ENCODE results near the gene TLR1.
"Not testable (repeated sequence)": the region's sequence is repeated elsewhere in the genome, so short reads cannot be mapped to it uniquely, and the experiment has no call there.

Gene TLR1, protein sequence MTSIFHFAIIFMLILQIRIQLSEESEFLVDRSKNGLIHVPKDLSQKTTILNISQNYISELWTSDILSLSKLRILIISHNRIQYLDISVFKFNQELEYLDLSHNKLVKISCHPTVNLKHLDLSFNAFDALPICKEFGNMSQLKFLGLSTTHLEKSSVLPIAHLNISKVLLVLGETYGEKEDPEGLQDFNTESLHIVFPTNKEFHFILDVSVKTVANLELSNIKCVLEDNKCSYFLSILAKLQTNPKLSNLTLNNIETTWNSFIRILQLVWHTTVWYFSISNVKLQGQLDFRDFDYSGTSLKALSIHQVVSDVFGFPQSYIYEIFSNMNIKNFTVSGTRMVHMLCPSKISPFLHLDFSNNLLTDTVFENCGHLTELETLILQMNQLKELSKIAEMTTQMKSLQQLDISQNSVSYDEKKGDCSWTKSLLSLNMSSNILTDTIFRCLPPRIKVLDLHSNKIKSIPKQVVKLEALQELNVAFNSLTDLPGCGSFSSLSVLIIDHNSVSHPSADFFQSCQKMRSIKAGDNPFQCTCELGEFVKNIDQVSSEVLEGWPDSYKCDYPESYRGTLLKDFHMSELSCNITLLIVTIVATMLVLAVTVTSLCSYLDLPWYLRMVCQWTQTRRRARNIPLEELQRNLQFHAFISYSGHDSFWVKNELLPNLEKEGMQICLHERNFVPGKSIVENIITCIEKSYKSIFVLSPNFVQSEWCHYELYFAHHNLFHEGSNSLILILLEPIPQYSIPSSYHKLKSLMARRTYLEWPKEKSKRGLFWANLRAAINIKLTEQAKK

DNA sequence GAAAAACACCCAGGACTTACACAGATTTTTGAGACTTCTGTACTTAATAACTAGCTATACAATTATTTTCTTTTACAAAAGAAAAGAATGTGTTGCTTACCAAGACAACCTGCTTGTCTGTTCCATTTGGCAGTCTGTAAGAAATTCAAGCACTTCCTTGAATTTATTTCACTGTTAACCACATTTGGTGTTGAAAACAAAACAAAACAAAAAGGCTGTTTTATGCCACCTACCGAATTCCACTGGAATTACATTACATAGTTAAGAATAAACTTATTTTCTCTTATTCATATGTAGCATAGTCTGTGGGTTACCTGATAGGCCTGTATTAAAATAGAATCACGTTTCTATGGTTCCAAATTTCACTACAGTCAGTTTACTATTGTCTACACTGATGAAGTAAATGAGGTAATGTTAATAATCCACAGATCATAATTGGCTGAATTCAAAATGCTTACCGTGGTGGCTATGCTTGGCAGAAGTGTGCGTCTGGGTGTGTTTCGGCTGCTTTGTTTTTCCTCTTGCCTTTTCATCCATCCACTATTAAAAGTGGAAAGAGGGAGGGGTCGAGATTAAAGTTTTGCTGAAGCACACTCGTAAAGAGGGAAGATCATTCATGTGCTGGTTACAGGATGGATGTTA lies at the start of gene TLR1:
TLR1 (minus strand) TSS at position 138 of the 642 bp plus-strand sequence. CDS start 5,960 bp downstream, outside the sequence.
- DNase-seq: no peak

DNA sequence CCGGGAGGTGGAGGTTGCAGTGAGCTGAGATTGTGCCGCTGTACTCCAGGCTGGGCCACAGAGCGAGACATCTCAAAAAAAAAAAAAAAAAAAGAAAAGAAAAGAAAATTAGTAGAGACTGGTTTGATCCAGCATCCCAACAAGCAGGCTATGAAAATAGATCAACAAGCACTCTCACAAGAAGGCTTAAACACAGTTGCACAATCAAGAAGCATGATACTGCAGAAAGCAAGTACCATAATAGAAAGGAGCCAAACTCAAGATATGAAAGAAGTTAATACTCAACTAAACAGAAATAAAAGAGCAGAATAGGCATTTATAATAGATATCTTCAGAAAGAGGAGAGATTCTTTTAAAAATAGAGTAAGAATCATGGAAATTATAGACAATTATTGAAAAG lies 41.4 kb upstream of the TLR1 start:
- DNase-seq: no peak

DNA sequence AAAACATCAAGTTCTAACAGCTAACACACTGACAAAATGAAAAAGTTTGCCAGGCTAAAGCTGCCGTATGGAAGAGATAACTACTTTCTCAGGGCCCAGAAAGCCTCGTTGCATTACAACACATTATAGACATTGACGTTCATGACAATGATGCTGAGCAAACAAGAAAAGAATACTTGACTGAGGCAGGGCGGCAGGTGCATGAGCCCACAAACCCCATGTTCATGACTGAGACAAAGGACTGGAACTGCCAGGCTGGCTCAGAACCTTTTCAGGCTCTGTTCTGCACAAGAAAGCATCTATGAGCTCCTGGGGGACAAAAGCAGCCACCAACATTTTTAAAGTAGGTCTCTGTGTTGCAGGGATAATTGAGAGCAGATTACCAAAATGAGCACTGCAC lies 38.4 kb upstream of the TLR1 start:
- DNase-seq: no peak

DNA sequence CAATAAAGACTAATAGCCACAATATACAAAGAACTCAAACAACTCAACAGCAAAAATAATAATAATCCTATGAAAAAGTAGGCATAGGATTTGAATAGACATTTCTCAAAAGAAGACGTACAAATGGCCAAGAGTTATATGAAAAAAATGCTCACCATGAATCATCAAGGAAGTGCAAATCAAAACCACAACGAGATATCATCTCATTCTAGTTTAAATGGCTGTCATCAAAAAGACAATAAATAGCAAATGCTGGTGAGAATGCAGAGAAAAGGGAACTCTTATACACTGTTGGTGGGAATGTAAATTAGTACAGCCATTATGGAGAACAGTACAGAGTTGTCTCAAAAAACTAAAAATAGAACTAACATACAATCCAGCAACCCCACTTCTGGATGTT lies 33.3 kb upstream of the TLR1 start:
- DNase-seq: no peak

DNA sequence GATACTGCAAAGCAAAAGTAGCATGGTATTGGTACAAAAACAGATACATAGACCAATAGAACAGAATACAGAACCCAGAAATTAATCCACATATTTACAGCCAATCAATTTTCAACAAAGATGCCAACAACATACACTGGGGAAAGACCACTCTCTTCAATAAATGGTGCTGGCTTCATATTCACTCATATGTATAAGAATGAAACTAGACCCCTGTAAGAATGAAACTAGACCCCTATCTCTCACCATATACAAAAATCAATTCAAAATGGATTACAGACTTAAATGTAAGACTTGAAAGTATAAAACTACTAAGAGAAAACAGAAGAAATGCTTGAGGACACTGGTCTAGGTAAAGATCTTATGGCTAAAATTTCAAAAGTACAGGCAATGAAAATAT lies 32.7 kb upstream of the TLR1 start:
- DNase-seq: no peak

DNA sequence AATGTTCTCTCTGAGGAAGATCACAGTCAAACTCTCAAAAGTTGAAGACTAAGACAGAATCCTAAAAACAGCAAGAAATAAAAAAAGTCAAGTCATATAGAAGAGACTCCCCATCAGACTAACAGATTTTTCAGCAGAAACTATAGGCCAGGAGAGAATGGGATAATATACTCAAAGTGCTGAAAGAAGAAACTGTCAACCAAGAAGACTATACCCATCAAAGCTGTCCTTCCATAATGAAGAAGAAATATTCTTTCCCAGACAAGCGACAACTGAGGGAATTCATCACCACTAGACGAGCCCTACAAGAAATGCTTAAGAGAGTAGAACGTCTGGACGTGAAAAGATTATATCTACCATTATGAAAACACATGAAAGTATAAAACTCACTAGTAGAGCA lies 30.0 kb upstream of the TLR1 start:
- no peak for DNase-seq

DNA sequence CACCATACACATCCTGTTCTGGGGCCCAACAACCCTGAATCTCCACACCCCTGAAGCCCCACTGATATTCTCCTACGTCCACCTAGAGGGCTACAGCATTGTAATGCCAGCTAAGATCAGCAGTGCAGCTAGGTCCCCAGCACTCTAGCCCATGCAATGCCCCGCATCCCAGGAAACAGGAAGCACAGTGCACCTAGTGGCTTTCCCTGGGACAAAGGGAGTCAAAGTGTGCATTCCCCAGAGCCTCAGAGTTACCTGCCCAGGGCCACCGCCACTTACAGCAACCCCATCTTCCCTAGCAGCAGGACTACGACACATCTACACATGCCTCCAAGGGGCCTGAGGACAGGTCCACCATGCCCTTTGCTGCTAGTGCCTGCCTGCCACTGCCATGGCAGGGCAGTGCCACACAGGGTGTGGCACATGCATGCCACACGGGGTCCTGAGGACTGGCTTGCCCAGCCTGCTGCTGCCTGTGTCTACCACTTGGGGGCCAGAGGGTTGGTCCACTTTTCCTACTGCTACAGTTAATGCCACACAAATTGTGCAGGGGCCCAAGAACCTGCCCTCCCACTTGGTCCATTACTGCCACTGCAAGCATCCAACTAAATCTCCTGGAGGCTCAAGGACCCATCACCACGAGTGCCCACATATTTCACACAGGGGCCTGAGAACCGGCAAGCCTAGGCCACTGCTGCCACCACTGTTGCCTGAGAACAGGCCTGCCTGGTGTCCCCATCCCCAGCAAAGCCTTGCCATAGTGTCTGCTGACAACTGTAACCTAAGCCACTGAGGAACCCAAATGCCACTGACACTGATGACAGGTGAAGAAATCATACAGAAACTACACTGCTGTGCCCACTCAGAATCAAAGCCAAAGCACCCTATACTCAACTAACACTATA lies 28.3 kb upstream of the TLR1 start:
- DNase-seq: no peak

DNA sequence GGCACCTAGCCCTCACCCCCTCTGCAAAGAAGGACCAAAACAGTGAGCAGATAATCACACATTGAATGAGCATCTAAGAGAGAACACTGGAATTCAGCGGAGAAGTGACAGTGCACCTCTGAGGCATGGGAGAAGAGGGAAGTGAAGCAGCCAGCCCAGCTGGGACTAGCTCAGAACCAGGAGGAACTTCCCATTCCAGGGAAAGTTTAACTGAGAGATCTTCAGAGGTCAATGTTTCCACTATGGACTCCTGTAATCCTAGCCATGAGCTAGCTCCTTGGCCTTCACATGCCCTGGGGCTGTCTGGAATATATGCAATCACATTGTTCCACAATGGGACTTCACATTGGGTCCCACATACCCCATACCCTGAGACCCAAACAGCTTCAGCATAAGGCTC lies 27.6 kb upstream of the TLR1 start:
- no peak for DNase-seq

DNA sequence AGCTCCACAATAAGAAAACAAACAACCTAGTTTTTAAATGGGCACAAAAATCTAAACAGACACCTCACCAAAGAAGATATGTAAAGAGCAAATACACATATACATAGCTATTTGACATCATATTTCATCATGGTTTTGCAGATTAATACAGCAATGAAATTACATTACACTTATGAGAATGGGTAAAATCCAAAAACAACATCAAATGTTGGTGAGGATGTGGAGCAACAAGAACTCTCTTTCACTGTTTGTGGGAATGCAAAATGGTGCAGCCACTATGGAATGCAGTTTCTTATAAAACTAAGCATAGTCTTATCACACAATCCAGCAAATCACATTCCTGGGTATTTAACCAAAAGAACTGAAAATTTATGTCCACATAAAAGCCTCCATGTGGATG lies 27.1 kb upstream of the TLR1 start:
- no peak for DNase-seq

DNA sequence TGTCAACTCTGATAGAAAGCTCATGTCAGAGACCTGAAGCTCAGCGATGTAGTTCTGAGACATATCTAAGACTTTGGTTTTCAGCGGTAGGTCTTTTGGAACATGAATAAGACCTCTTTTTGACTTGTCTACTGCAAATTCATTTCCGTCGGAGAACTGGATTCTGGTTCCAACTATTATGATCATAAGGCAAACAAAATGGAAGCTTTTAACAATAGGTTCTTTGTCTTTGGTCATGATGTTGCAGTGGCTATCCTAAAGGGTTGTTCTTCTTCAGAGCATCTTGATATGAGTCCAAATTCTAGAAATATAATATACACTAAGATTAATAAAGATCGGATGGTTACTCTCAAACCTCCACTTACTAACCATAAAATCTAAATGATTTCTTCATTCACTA lies 24.6 kb upstream of the TLR1 start:
- DNase-seq: no peak

DNA sequence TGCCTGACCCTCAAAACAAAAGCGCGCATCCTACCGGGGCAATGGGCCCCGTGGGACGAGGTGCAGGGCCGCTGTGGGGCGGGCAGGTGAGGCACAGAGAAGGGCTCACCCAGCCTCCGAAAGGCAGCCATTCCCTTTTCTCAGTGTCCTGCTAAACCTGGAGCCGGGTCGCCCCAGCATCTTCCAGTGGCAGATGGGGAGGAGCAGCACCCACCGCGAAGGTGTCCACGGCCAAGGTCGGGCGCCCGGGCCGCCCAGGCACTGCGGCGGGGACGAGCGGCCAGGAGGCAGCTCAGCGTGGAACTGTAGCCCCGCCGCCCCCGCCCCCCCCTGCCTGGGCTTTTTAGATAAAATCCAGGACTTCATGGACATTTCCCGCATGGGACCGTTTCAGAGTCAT lies 19.2 kb upstream of the TLR1 start:
- no peak for DNase-seq

DNA sequence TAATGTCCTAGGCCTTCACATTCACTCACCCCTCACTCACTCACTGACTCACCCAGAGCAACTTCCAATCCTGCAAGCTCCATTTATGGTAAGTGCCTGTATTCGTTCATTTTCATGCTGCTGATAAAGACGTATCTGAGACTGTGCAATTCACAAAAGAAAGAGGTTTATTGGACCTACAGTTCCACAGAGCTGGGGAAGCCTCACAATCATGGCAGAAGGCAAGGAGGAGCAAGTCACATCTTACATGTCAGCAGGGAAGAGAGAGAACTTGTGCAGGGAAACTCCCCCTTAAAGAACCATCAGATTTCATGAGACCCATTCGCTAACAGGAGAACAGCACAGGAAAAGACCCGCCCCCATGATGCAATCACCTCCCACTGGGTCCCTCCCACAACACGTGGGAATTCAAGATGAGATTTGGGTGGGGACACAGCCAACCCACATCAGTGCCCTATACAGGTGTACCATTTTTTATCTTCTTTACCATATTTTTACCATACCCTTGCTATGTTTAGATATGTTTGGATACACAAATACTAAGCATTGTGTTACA lies 18.2 kb upstream of the TLR1 start:
- no peak for DNase-seq

DNA sequence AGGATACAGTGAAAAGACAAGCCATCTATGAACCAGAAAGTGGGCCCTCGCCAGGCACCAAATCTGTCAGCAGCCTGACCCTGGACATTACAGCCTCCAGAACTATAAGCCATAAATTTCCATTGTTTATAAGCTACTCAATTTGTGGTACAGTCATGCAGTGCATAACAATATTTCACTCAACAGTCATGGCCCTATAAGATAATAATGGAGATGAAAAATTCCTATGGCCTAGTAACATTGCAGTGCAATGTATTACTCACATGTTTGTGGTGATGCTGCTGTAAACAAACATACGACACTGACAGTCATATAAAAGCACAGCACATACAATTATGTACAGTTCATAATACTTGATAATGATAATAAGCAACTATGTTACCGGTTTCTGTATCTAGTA lies 17.1 kb upstream of the TLR1 start:
- no peak for DNase-seq

DNA sequence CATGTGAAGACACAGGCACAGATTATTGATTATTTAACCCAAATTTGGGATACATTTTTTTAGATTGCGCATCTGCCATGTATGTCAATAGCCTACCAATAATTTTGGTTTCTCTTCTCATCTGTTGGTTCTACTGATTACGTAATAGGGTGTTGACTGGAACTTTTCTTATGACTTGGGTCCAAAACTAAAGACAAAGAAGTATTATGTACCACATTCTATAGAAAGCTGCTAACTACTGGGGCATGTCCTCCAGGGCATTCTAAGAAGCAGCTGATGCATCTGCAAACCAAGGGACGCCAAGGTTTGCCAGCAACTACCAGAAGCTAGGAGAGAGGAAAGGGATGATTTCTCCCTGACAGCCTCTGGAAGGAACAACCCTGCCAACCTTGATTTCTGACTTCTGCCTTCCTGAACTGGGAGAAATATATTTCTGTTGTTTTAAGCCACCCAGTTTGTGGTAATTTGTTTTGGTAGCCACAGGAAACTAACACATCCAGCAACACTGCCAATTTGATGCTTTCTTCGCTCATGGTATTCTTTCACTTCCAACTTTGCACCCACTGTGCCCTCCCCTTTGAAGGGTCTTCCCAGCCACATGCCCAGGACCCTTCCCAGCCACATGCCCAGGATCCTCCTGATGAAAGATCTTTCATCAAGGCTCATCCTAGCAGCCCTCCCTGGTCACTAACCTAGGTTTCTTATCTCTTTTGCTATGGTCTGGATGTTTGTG lies 15.9 kb upstream of the TLR1 start:
- no peak for DNase-seq

DNA sequence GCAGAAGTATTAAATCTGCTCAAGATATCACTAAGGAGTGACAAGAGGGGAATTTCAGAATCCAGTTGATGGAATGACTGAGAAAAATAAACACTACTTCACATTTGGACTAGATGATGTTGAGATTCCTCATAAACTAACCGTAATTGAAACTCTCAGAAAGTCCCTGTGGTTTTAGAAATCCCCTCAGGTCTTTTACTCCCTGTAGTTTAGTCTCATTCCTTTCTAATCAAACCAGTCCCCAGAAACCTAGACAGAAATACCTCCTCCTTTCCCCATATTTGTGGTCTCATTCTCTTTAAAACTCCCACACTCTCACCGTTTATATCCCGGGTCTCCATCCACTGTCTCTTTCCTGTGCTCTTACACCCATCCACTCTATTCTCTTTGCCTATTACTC lies 15.0 kb upstream of the TLR1 start:
- DNase-seq: no peak

DNA sequence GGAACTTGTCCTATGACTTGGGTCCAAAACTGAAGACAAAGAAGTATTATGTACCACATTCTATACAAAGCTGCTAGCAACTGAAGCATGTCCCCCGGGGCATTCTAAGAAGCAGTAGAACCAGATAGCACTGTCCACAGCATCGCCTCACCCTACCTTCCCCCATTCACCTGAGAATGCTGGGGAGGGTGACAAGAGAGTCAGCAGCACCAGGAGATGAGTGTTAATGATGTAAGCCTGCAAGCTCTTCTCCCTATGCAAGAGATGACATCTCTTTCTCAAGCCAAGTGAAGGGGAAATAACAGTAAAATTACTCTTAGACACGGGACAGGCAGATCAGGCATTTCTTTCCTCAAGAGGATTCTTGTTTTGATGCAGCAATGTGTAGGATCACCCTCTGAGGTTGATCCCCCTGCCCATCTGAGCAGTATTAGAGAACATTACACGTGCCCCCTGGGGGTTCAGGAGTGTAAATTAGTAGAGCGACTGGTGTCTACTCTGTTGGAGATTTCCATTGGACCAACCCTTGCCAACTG lies 13.9 kb upstream of the TLR1 start:
- DNase-seq: no peak

DNA sequence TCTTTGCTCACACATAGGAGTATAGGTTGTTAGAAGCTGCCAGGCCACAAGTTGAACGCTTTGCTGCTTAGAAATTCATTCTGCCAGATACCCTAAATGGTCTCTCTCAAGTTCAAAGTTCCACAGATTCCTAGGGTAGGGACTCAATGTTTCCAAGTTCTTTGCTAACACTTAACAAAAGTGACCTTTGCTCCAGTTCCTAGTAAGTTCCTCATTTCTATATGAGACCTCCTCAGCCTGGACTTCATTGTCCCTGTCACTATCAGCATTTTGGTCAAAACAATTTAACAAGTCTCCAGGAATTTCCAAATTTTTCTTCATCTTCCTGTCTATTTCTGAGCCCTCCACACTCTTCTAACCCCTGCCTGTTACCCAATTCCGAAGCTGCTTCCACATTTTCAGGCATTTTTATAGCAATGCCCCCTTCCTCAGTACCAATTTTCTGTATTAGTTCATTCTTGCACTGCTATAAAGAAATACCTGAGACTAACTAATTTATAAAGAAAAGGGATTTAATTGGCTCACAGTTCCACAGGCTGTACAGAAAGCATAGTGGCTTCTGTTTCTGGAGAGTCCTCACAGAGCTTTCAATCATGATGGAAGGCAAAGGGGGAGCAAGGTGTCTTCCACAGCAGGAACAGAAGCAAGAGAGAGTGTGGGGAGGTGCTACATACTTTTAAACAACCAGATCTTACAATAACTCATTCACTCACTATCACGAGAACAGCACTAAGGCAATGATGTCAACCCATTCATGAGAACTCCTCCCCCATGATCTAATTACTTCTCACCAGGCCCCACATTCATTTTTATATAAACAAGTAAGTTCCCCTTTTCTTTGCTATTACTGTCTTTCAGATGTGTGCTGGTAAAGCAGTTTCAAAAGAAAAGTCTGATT lies 11.5 kb upstream of the TLR1 start:
- DNase-seq: no peak

DNA sequence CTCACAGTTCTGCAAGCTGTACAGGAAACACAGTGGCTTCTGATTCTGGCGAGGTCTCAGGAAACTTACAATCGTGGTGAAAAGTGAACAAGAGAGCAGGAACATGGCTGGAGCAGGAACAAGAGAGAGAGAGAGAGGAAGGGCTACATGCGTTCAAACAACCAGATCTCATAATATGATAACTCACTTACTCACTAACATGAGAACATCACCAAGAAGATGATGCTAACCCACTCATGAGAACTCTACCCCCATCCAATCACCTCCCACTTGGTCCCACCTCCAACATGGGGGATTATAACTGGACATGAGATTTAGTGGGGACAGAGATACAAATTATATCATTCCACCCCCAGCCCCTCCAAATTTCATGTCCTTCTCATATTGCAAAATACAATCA lies 9.8 kb upstream of the TLR1 start:
- no peak for DNase-seq

DNA sequence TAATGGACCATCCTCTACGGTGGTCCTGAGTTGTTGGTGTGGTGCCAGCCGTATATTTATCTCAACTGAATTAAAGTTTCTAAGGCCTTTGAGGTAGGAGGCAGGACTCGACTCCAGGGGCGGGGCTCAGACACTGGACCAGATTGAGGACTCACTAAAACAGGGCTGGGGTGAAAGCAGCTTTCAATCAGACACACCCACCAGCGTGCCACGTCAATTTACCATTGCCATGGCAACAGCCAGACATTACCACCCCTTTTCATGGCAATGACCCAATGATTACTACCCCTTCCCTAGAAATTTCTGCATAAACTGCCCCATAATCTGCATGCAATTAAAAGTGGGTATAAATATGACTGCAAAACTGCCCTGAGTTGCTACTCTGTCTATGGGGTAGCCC lies 6.7 kb upstream of the TLR1 start:
- no peak for DNase-seq

DNA sequence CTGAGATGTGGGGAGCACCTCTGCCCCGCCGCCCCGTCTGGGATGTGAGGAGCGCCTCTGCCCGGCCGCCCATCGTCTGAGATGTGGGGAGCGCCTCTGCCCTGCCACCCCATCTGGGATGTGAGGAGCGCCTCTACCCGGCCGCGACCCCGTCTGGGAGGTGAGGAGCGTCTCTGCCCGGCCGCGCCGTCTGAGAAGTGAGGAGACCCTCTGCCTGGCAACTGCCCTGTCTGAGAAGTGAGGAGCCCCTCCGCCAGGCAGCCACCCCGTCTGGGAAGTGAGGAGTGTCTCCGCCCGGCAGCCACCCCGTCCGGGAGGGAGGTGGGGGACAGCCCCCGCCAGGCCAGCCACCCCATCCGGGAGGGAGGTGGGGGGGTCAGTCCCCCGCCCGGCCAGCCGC lies 2.9 kb upstream of the TLR1 start:
- DNase-seq: not testable (repeated sequence)
